K562 (cell line): ENCODE results near the gene ANXA3. TPM values are rescaled to one million over a fixed set of nuclear protein-coding genes. Genes with fewer than 3 reads are reported as not detected.

Experiments used
- CBFA2T2 ChIP-seq: fragments of 450-650 bp; conservative IDR thresholded peaks from 2 replicates; pipeline ENCODE4 v1.6.1; 2017; ENCODE audit warnings: mild to moderate bottlenecking
- CBX2 ChIP-seq: fragments of 200-600 bp; sonication (generic); IDR thresholded peaks from one replicate; pipeline ENCODE4 v1.6.1; 2012; ENCODE audit warnings: mild to moderate bottlenecking, low read length, inconsistent platforms; ENCODE audit not compliant: insufficient read depth, poor library complexity, severe bottlenecking
- CBX5 ChIP-seq: IDR thresholded peaks from 2 replicates; pipeline ENCODE4 v1.6.1; 2014; ENCODE audit warnings: low read depth, borderline replicate concordance
- MAFG ChIP-seq: fragments of 450-650 bp; conservative IDR thresholded peaks from 2 replicates; pipeline ENCODE4 v1.6.1; 2016; ENCODE audit warnings: missing genetic modification characterization, missing compliant biosample characterization
- NRF1 ChIP-seq, 2 experiments: fragments of 450-650 bp; IDR thresholded peaks in 1 of 2; conservative IDR thresholded peaks in 1 of 2; 2 replicates each; pipeline ENCODE4 v1.6.1; 2014; ENCODE audit warnings: mild to moderate bottlenecking in 2 of 2
- POLR2G ChIP-seq: fragments of 200-400 bp; formaldehyde crosslinking; IDR thresholded peaks from 2 replicates; pipeline ENCODE4 v1.6.1; 2017; ENCODE audit warnings: low read depth, mild to moderate bottlenecking, antibody characterized with exemption, low read length, moderate library complexity
- SMARCB1 ChIP-seq: IDR thresholded peaks from 2 replicates; pipeline ENCODE4 v1.6.1; 2011; ENCODE audit warnings: improper control_type of control experiment, low read depth; ENCODE audit not compliant: insufficient read length
- TCF15 ChIP-seq: fragments of 250-450 bp; sonication (Bioruptor Pico); IDR thresholded peaks from 2 replicates; pipeline ENCODE4 v1.8.0; 2022; ENCODE audit warnings: moderate library complexity, mild to moderate bottlenecking, inconsistent platforms
- TFAP4 ChIP-seq: sonication (generic); formaldehyde crosslinking; IDR thresholded peaks from 2 replicates; pipeline ENCODE4 v1.8.0; 2022; ENCODE audit warnings: missing genetic modification reagents, mild to moderate bottlenecking, moderate library complexity, borderline replicate concordance
- TSC22D4 ChIP-seq: fragments of 450-650 bp; IDR thresholded peaks from 2 replicates; pipeline ENCODE4 v1.6.1; 2016; ENCODE audit warnings: missing genetic modification characterization, missing biosample characterization, control low read depth
- U2AF2 ChIP-seq: fragments of 200-400 bp; formaldehyde crosslinking; optimal IDR thresholded peaks from 2 replicates; pipeline ENCODE3; 2017; ENCODE audit warnings: low read depth, mild to moderate bottlenecking, low read length
- UBTF ChIP-seq, 2 experiments: IDR thresholded peaks; 2 replicates each; pipeline ENCODE4 v1.6.1; 2012; ENCODE audit warnings: improper control_type of control experiment in 2 of 2, low read depth in 2 of 2, low read length in 2 of 2, borderline replicate concordance in 1 of 2
- ZHX1 ChIP-seq: fragments of 150-350 bp; conservative IDR thresholded peaks from 2 replicates; pipeline ENCODE4 v1.6.1; 2014; ENCODE audit warnings: low read length
- ZNF140 ChIP-seq: fragments of 250-450 bp; sonication (Bioruptor Pico); IDR thresholded peaks from 2 replicates; pipeline ENCODE4 v1.8.0; 2021; ENCODE audit warnings: moderate library complexity, mild to moderate bottlenecking, inconsistent platforms
- ZNF165 ChIP-seq: fragments of 250-450 bp; sonication (Bioruptor Pico); IDR thresholded peaks from 2 replicates; pipeline ENCODE4 v1.4.0; 2020; ENCODE audit warnings: borderline replicate concordance
- ZNF3 ChIP-seq: fragments of 250-450 bp; sonication (Bioruptor Pico); IDR thresholded peaks from 2 replicates; pipeline ENCODE4 v1.5.0; 2021; ENCODE audit warnings: mild to moderate bottlenecking, moderate library complexity
- ZNF384 ChIP-seq: IDR thresholded peaks from 2 replicates; pipeline ENCODE4 v1.6.1; 2012; ENCODE audit warnings: low read depth, low read length, improper control_type of control experiment
- ZNF431 ChIP-seq: sonication (generic); formaldehyde crosslinking; IDR thresholded peaks from 2 replicates; pipeline ENCODE4 v1.8.0; 2022; ENCODE audit warnings: mild to moderate bottlenecking, missing genetic modification reagents
- ZNF699 ChIP-seq: fragments of 250-450 bp; sonication (Bioruptor Pico); IDR thresholded peaks from 2 replicates; pipeline ENCODE4 v1.8.0; 2021; ENCODE audit warnings: mild to moderate bottlenecking, moderate library complexity; ENCODE audit not compliant: insufficient replicate concordance
- ZNF707 ChIP-seq: fragments of 250-450 bp; sonication (Bioruptor Pico); conservative IDR thresholded peaks from 2 replicates; pipeline ENCODE4 v1.8.0; 2022; ENCODE audit warnings: inconsistent platforms, mild to moderate bottlenecking, moderate library complexity
- polyA plus RNA-seq, 8 experiments: library from polyadenylated mRNA; depleted of rRNA in 4 of 8; stranded (reverse) in 5 of 8; unstranded in 3 of 8; fragments of >200 nt; fragmentation: Nextera tagmentation in 2 of 8; fragmentation: Illumina TruSeq in 1 of 8; extraction: Ambion mirVana in 2 of 8; extraction: Trizol in 1 of 8; gene quantifications; 2 replicates each; pipeline versions ENCODE4 v1.2.1 to v1.2.3, GENCODE V29; 2011 to 2014; ENCODE audit warnings: inconsistent platforms in 1 of 8, missing spikeins in 1 of 8
- total RNA-seq, 7 experiments: library from RNA; depleted of rRNA in 6 of 7; stranded (reverse); fragments of >200 nt in 6 of 7; fragmentation: Illumina TruSeq in 2 of 7; extraction: Trizol in 2 of 7; gene quantifications; 2 replicates each; pipeline versions ENCODE4 v1.2.1 to v1.2.3, GENCODE V29; 2011 to 2021; ENCODE audit warnings: low replicate concordance in 1 of 7

Gene ANXA3
- total and polyA plus RNA-seq, 9 of the 15 experiments (the other 6 are each of a cell fraction or from before 2014, with no cell fraction given), result 6.3 to 15.5 (median 9.8) TPM

GRCh38 chr4:78627046-78627965, 75.7 kb downstream of the ANXA3 start (continued):
- TF ChIP-seq ZHX1, result no peak
- peak; percentile 85 for TF ChIP-seq MAFG
- no peak for TF ChIP-seq U2AF2
- TF ChIP-seq TCF15 (CRISPR knock-in tag), result no peak
- TF ChIP-seq CBX2, result no peak
- no peak for TF ChIP-seq ZNF431 (CRISPR knock-in tag)
- TF ChIP-seq ZNF384, result peak; percentile 31; the same call in 1 of the 2 replicates
- TF ChIP-seq CBX5, result no peak
- TF ChIP-seq ZNF699, result no peak
- TF ChIP-seq POLR2G, result no peak
- TF ChIP-seq TSC22D4 (tag), result no peak
- TF ChIP-seq SMARCB1, result no peak
- TF ChIP-seq ZNF165 (CRISPR knock-in tag), result no peak
- TF ChIP-seq TFAP4, result no peak
- TF ChIP-seq NRF1 (conservative IDR thresholded peaks at IDR 0.05 in 1 of 2, IDR thresholded peaks at IDR 0.05 in 1 of 2), result no peak
- no peak for TF ChIP-seq ZNF3 (CRISPR knock-in tag)
- TF ChIP-seq ZNF140 (CRISPR knock-in tag), result no peak
- TF ChIP-seq ZNF707 (CRISPR knock-in tag), result no peak
- TF ChIP-seq UBTF (IDR thresholded peaks at IDR 0.05; ENCODE audit: borderline replicate concordance in 1 of 2, low read depth in 2 of 2, low read length in 2 of 2), result no peak
- no peak for TF ChIP-seq CBFA2T2
